ENCODE measurements around the gene KCNMA1.

Gene KCNMA1

DNA sequence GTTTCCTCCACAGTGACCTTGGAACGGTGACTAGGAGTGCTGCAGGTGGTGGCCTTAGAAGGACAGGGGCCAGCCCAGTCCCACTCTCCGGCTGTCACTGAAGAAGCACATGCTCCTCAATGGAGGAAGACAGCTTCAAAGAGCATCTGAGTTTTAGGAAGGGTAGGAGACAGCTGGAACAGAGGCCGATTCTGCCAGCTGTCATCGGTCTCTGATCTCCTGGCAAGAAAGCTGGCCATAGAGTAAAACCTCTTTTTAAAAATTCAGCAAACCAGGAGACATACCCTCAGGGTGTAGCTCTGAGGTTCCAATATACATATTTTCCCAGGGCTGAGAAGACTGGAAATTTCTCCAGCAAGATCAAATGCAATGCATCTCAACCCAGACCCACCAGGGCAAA is 55.9 kb downstream of the KCNMA1 start:
- no peak overlapping the region for H3K4me3 ChIP-seq (ENCODE audit: low read depth, low read length)
- H2AFZ ChIP-seq = no peak overlapping the region
- no peaks in the 10 kb centered on the region for H3K4me1 ChIP-seq
- H3K9me3 ChIP-seq (ENCODE audit: control insufficient read depth, low read length) = no peaks in the 10 kb centered on the region
- H3K27me3 ChIP-seq (ENCODE audit: control insufficient read depth, insufficient read depth, low read length) = no peaks in the 10 kb centered on the region
- H3K79me2 ChIP-seq = no peaks in the 10 kb centered on the region
- H3K27ac ChIP-seq = no peak overlapping the region
- TF ChIP-seq, protein P1, sequence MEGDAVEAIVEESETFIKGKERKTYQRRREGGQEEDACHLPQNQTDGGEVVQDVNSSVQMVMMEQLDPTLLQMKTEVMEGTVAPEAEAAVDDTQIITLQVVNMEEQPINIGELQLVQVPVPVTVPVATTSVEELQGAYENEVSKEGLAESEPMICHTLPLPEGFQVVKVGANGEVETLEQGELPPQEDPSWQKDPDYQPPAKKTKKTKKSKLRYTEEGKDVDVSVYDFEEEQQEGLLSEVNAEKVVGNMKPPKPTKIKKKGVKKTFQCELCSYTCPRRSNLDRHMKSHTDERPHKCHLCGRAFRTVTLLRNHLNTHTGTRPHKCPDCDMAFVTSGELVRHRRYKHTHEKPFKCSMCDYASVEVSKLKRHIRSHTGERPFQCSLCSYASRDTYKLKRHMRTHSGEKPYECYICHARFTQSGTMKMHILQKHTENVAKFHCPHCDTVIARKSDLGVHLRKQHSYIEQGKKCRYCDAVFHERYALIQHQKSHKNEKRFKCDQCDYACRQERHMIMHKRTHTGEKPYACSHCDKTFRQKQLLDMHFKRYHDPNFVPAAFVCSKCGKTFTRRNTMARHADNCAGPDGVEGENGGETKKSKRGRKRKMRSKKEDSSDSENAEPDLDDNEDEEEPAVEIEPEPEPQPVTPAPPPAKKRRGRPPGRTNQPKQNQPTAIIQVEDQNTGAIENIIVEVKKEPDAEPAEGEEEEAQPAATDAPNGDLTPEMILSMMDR (IDR thresholded peaks at IDR 0.05) = no peak
- no peaks in the 10 kb centered on the region for H3K36me3 ChIP-seq (ENCODE audit: control insufficient read depth, insufficient read depth, low read length)
- no peak overlapping the region for H3K4me2 ChIP-seq (ENCODE audit: low read length)
- H3K9ac ChIP-seq = no peak overlapping the region

DNA sequence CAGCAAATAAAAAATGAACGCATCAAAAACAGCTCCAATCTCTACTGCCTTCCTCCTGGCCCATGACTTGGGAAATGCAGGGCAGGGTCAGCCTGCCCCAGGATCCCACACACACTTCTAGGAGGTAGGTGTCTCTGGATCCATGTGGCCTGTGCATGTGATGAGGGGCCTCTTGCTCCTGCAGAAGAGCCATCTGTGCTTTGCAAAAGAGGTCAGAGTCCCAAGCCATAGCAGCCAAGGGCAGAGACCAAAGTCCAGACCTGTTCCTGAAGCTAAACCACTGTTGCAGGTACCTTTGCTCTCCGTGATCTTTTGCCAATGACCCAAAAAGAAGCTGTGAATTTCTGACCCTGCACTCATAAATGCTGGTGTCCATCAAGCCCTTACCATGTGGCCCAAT is 57.1 kb downstream of the KCNMA1 start:
- no peak overlapping the region for H3K9ac ChIP-seq
- no peaks in the 10 kb centered on the region for H3K9me3 ChIP-seq (ENCODE audit: control insufficient read depth, low read length)
- no peak overlapping the region for H3K27ac ChIP-seq
- TF ChIP-seq, protein P1 (IDR thresholded peaks at IDR 0.05) = no peak
- H2AFZ ChIP-seq = no peak overlapping the region
- H3K4me1 ChIP-seq = no peaks in the 10 kb centered on the region
- no peaks in the 10 kb centered on the region for H3K27me3 ChIP-seq (ENCODE audit: control insufficient read depth, insufficient read depth, low read length)
- no peaks in the 10 kb centered on the region for H3K36me3 ChIP-seq (ENCODE audit: control insufficient read depth, insufficient read depth, low read length)
- no peak overlapping the region for H3K4me3 ChIP-seq (ENCODE audit: low read depth, low read length)
- H3K4me2 ChIP-seq (ENCODE audit: low read length) = no peak overlapping the region
- no peaks in the 10 kb centered on the region for H3K79me2 ChIP-seq

DNA sequence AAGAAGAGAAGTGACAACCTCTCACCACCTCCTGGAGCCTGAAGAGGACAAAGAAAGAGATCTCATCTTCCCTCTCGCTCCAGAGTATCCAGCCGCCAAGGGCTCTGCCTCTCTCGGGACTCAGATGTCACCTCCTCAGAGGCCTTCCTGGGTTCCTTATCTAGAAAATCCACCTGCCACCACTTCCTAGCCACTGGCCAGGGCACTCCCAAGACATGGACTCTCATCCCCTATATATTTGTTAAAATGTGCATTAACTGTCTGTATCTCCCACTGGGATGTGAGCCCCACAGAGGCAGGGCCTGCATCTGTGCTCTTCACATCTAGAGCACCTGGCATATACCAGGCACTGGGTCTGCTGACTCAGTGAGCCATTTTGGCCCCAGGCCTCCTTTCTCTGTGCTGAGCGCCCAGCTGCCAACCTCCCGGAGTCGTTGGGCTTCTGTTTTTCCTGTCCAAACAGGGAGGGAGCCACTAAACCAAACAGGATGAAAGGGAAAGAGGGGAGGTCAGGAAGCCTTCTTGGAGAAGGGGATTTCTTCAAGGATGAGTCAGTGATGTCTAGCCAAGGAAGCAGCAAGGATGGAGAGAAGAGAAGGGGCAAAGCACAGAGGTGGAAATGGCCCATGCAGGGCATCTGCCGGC is 58.9 kb downstream of the KCNMA1 start:
- no peaks in the 10 kb centered on the region for H3K36me3 ChIP-seq (ENCODE audit: control insufficient read depth, insufficient read depth, low read length)
- H2AFZ ChIP-seq = no peak overlapping the region
- H3K9me3 ChIP-seq (ENCODE audit: control insufficient read depth, low read length) = no peaks in the 10 kb centered on the region
- no peak overlapping the region for H3K4me2 ChIP-seq (ENCODE audit: low read length)
- H3K27me3 ChIP-seq (ENCODE audit: control insufficient read depth, insufficient read depth, low read length) = no peaks in the 10 kb centered on the region
- TF ChIP-seq, protein P1 (IDR thresholded peaks at IDR 0.05) = no peak
- H3K4me1 ChIP-seq = no peaks in the 10 kb centered on the region
- no peak overlapping the region for H3K4me3 ChIP-seq (ENCODE audit: low read depth, low read length)
- no peak overlapping the region for H3K27ac ChIP-seq
- H3K9ac ChIP-seq = no peak overlapping the region
- no peaks in the 10 kb centered on the region for H3K79me2 ChIP-seq

DNA sequence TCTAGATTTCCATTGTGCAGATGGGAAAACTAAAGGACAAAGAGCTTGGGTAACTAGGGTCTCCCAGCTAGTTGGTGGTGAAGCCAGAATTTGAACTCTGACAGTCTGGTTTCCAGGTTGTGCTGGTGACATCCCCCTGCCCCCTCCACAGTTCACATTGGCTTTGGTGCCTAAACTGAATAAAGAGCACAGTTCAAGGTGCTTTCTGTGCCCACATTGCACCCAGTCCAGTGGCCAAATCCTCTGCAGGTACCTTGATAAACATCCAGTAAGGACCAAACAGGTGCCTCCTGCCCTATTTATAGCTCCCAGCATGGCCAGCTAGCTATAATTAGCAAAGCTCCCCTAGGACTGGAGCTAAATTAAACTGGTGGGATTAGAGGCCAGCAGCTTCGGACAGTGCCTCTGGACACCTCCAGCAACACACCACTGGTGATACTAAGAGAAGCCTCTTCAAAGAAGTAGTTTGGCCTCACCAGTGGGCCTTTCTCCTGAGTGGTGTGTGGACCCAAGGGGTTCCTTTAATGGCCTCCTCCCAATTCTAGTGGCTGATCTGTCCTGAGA is 59.9 kb downstream of the KCNMA1 start:
- H3K36me3 ChIP-seq (ENCODE audit: control insufficient read depth, insufficient read depth, low read length) = no peaks in the 10 kb centered on the region
- H3K27me3 ChIP-seq (ENCODE audit: control insufficient read depth, insufficient read depth, low read length) = no peaks in the 10 kb centered on the region
- H2AFZ ChIP-seq = no peak overlapping the region
- no peak overlapping the region for H3K27ac ChIP-seq
- no peaks in the 10 kb centered on the region for H3K79me2 ChIP-seq
- H3K4me3 ChIP-seq (ENCODE audit: low read depth, low read length) = no peak overlapping the region
- no peaks in the 10 kb centered on the region for H3K9me3 ChIP-seq (ENCODE audit: control insufficient read depth, low read length)
- TF ChIP-seq, protein P1 (IDR thresholded peaks at IDR 0.05) = no peak
- H3K4me1 ChIP-seq = no peaks in the 10 kb centered on the region
- no peak overlapping the region for H3K9ac ChIP-seq
- H3K4me2 ChIP-seq (ENCODE audit: low read length) = no peak overlapping the region

Data from parathyroid adenoma (tissue), 2 donors.